Fibroblast of peridontal ligament (primary cell): ENCODE data around the gene SLX9.

Experiments used
- DNase-seq: peaks from one replicate; pipeline ENCODE4 v3.0.0-alpha.2; 2010; ENCODE audit errors: extremely low read depth

SLX9 gene

DNA sequence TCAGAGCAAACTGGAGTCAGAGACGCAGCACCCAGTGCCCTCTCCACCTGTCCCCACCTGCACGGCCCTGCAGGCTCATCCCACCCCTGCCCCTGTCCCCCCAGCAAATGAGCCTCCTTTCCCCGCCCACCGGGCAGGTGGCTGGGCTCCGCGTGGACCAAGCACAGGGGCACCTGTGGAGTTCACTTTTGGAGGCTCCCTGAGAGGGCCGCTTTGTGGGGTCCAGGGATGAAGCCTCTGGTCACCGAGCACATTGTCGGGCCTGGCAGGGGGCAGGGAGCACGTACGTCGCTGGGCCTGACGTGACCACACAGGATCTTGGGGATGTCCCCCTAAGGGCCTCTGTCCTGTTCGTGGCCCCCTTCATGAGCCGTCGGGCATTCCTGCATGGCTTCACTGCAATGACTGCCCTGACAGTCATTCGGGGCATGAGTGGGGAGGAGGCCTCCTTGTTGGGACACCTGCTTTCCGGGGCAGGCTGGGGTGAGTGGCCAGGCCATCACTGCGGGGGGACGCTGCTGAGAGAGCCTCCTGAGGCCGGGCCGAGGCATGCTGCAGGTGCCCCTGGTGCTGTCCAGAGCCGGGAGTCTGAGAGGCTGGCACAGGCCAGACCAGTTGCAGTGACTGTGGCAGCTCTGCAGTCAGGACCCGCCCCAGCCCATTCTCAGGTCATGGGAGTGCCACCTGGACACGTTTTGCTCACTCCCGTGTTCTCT is 19.7 kb downstream of the SLX9 start:
- DNase-seq = no peak

DNA sequence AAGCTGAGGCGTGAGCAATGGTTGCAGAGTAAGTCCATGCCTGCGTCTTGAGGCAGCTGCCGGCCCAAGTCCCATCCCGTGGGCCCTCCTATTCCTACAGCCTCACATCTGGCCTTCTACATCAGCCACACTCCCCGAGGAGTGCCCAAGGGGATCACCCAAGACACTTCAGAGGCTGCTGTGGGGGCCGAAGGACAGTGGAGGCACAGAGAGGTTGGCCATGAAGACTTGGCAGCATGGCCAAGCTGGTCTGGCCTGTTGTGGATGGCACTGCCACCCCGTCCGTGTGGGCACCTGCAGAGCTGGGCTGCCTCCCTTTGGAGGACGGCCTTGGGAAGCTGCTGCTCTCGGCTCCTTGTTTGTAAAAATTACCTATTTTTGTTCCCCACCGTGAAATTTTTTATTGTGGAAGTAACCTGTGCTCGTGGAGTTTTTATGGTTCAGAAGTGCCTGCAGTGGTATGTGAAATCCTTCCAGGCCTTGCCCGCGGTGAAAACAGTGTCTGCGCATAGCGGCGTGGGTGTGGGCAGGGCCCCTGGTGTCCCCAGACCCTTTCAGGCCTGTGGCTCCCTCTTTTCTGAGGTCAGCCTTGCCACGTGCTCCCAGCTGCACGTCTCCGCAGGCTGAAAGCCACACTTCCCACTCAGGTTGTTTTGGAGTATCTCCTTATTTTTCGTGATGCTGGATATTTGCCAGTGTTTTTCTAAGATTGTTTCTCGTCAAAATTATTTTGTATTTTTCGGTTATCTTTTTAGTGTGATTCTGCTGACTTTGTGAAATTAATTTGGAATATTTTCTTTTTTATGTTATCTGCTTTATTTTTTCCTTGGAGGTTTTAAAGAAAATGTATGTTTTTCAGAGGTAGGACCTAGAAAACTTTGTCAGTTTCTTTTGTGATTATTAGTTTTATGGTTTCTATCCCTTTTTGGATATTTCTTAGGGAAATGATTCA is 20.6 kb downstream of the SLX9 start:
- no peak for DNase-seq

DNA sequence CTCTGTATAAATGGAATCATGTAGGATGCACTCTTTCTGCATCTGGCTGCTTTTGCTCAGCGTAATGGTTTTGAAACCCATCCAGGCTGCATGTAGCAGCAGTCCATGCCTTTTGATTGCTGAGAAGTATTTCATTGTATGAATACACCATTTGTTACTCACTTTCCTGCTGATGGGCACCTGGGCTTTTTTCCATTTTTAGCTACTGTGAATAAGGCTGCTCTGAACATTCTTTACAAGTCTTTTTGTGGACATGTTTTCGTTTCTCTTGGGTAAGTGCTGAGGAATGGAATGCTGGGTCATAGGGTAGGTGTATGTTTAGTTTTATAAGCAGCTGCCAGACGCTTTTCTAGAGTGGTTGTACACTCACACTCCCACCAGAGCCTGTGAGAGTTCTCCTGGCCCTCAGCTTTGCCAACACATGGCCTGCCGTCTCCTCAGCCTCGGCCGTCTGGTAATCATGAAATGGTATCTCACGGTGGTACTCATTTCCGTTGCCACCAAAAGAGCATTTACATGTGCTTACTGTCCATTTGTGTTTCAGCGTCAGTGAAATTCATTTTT is 22.7 kb downstream of the SLX9 start:
- peak; percentile 97 for DNase-seq

DNA sequence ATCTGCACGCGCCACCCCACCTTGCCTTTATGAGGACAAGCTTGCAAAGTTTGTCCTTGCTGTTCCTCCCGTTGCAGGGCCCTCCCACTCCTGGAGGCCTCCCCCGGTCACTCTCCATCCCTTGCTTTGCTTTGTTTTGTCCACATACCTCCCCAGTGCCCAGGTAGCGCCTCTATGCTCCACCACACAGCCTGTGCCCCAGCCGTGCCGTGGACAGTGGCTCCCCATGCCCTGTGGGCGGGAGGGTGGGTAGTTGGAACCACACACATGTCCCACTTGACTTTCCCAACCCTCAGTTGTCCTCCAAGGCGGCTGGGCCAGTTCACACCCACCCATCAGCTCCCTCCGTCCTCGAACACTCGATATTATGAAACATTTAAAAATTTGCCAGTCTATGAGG is 24.6 kb downstream of the SLX9 start:
- no peak for DNase-seq

DNA sequence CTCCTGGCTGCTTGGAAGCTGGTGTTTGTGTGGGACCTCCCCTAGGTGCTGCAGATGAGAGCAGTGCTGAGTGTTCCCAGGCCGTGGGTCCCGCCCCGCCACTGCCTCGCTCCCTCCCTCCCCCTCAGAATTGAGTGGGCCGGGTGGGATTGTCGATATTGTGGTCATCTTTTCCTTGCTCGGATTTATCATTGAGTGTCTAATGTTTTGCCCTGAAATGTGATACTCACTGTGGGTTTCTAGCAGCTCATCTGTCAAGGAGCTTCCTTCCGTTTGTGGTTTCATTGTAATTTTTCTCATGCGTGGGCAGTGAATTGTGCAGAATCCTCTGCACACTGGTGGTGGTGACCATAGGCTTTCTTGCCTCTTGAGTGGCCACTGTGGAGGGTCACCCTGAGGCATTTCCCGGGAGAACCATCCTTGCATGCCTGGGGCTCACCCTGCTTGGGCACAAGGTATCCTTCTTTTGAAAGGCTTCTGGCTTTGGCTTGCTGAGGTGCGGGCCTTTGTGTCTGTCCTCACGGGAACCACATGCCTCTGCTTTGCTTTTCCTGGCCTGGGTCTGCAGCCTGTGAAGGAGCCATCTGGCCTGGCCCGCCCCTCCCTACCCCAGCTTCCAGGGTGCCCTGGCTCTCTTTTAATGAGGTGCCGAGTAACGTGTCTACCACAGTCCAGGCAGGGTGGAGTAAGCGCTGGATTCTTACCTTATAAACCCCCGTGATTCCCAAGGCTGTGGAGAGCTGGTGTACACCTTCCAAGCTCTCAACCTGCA is 25.6 kb downstream of the SLX9 start:
- peak; percentile 17 for DNase-seq

DNA sequence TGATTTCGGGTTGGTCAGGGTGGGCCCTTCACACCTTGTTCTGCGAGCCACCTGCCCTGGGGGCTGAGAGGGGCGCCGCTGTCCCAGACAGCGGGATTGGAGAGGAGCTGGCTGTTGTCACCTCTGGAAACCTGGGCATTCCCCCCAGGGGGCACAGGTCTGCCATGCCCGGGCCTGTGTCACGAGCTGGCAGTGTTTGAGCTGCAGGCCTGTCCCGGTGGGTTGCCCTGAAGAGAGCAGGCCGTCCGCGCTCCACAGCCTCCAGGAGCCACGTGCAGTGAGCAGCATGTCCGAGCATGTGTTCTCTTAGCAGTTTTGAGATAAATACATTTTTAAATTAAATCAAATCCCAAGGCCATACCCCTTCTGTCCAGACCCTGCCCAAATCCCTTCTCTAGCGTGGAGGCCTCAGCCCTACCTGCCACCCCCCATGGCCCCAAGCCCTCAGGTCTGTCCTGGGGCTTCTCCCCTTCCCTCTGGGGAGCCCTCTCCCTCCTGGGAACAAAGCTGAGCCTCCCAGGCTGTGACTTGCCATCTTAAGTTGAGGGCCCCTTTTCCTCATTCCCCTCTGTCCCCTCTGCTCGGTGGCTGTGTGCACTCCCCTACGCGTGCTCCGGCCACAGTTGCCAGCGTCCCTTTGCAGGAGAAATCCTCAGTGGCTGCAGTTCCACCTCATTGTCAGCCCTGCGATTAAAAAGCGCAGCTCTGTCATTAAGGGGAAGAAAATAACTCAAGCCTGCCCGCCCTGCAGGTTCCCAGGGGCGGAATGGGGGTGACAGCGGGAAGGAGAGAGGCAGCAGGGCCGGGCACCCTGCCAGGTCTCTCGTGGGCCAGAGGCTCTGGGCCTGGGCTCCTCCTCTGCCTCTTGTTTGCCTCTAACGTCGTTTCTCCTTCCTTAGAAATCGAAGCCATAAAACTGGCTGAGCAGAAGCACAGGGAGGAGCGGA is 26.6 kb downstream of the SLX9 start:
- no peak for DNase-seq

DNA sequence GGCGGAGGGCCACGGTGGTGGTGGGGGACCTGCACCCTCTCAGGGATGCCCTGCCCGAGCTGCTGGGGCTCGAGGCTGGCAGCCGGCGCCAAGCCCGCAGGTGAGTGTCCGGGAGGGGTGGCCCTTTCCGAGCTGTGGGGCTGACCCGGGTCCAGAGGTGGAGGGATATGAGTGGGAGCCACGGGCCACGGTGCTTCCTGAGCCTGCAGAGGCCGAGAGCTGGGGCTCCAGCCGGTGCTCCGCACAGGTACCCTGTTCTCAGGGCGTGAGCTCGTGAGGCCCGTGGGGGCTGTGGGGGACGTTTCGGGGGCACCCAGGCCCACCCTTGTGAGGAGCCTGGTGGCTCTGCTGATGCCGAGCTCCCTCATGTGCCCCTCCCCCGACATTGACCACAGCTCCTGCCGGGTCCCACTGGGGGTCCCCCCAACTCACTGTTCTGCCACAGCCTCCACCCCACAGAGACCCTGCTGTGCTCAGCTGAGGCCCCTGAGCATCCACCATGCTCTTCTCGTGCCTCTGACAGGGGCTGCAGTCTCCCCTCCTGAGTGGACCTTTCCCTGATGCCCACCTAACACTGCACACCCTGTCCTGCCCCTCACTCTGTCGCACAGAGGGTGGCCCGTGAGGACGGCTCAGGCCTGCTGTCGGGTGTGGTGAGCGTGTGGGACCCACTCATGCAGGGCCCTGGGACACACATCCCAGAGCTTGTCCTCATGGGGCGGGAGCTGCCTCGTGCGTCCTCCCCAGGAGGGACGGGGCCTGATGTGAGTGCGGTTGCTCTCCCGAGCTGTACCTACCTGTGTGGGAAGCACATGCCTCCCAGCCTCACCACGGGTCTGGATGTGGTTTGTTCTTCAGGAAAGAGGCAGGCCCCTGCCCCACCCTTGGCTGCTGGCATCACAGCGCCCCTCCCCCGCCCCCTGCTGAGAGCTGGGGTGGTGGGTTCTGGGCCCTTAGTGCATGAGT is 27.5 kb downstream of the SLX9 start:
- no peak for DNase-seq

DNA sequence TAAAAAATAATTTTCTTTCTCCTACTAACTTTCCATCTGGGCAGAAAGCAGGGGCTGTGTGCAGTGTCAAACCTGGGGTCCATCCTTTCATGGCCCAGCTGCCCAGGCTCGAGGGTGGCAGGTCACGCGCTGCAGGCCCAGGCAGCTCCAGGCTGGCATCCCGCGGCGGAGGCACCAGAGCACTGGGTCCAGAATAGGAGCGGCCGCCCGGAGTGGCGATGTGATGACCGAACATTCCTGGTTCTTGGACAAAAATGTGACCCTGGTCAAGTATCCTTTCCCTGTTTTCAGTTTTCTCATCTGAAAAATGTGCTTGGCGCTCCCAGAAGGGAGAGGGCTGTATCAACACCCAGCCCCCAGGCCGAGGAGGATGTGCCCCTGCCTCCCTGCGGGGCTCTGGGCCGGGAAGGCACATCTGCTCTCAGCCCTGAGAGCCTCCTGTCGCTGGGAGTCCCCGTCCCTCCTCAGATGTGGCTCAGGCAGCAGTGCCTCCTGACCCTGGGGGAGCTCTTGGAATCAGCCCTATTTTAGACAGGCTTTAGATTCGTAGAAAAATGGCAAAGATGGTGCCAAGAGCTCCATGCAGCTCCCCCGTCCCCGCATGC is 29.3 kb downstream of the SLX9 start:
- no peak for DNase-seq

DNA sequence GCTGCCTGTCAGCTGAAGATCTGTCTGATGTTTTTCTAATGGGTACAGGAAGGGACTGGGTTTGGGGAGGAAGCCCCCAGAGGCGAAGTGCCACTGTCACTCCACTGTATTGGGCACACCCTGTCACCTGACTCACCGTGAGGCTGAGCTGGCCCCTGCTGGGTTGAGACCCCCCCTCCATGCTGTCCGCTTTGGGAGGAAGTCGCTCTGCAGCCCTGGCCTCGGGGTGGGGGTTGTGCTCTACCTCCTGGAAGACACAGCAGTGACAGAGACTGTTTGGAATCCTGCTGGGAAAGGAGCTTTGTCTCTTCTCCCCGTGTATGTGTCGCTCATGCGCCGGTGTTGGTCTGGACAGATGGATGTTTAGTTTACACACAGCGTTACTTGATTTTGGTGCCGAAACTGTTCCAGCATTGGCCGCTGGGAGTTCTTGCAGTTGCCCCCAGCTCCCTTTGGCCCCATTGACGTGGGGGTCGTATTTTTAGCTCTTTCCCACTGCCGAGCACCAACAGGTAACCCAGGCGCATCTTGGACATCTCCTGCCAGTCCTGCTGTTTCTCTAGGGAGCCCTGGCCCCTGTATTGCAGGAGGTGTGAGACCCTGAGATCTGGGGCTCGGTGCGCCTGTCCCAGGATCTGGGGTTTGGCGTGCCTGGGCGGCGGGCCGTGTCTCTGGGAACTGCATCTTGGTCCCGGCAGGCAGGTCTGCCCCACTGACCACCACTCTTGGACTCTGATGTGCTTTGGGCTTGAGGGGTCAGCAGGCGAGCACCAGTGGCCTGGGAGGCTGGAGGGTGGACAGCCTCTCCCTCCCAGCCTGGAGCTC is 30.3 kb downstream of the SLX9 start:
- DNase-seq = no peak

DNA sequence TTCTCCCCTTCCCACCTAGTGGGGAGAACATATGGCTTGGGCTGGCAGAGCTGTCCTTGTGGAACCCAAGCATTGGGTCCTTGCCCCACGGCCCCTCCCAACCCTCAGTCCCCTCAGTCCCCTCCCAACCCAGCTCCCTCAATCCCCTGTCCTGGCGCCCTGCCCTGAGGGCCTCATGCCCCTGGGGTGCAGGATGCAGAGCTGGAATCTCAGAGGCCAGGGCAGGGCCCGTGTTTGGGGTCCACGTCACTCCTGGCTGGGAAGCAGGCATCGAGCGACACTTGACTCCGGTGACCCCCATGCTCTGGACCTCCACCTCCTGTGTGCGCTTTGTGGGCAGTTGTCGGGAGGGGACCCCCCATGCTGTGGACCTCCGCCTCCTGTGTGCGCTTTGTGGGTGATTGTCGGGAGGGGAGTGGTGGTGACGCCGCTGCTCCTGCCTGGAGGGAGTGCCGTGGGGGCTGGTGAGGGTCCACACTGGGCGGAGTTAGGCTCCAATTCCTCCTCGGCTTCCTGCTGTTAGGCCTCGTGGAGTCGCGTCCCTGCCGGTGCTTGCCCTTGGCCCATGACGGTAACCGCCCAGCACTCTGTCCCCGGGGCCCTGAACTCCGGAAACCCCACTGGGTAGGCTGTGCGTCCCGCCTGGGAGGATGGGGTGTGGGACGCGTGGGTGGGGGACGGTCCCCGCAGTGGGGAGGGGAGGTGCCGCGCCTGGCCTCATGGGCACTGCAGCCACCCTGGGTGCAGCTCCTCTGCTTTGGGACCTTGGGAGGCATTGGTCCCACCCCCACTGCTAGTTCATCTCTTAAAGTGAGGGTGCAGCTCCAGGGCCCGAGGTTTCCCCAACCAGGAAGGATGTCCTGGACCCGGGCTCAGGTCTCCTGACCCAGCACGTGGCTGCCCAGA is 31.2 kb downstream of the SLX9 start:
- no peak for DNase-seq

DNA sequence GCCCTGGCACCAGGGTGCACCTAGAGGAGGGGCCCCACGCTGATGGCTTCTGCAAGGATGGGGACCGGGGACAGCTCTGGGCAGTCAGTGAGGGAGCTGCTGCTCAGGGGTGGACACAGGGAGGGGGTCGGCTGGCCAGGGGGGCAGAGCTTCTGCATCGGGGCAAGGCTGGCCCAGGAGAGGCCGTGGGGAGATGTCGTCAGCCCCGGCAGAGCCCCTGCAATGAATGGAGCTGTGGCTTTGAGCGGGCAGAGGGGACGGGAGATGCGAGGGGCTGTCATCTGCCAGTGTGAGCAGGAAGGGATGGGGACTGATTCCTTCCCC is 31.8 kb downstream of the SLX9 start:
- no peak for DNase-seq

DNA sequence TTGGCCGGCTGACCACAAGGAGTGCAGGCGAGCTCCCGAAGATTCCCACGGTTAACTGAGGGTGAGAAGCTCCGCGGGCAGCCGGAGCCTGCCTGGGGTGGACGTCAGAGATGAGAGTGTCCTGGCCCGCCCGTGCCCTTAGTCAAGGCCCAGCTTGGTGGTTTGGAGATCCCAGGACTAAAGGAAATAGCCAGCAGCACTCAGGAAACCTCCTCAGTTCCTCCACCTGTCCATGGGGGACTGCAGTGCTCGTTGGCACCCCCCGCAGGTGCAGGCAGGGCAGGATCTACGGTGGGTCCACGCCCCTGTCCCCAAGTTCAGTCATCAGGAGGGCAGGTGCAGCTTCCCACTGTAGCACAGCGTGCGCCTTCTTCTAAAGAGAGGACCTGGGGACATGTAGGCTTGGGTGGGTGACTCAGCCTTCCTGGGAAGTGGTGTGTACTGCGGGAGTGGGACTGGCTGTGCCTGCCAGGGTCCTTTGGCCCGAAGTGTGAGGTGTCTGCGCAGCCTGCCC is 32.5 kb downstream of the SLX9 start:
- DNase-seq = no peak

DNA sequence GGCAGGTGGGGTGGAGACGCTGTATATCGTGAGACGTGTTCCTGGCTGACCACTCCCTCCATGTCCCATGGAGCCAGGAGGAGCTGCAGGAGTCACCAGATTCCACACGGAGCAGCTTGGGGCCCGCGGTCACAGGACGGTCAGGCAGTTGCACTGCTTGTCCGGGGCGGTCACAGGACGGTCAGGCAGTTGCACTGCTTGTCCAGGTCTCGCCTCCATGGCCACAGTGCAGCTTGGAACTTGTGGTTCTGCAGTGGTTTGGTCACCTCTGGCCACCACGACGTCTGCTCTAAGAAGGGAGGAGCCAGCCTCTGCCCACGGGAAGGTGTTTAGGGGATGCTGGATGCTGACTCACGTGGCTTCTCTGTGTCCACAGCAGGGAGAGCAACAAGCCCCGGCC is 33.0 kb downstream of the SLX9 start:
- DNase-seq = no peak

DNA sequence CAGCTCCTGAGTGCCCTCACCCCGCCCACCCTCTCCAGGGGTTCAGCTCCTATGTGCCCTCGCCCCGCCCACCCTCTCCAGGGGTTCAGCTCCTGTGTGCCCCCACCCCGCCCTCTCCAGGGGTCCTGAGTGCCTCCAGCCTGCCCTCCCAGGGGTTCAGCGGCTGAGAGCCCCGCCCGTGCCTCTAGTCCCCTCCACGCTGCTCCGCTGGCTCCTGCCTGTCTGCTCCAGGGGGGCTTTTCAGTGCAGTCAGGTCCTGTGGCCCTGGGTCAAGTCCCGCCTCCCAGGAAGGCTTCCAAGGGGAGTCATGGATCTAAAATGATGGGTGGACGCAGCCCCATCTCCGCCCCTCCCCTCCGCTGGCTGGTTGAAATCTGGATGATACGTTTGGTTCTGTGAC is 33.8 kb downstream of the SLX9 start:
- DNase-seq = no peak

DNA sequence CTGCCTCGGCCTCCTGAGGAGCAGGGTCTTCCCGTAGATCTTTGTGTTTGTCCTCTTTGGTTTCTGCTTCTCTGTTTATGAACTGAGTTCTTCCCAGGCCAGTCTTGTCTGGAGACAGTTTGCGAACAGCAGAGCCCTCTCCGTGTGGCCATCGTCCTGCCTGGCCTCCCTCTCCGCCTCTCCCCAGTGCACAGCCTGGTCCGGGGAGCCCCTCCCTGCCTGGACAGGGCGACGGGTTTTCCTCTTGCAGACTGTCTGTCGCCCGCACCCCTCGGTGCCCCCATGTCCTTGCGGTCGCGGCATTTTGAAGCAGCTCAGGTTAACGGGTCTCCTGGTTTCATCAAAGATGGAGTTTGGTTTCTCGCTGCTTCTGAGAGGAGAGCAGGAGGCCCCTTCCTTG is 34.8 kb downstream of the SLX9 start:
- DNase-seq = no peak

DNA sequence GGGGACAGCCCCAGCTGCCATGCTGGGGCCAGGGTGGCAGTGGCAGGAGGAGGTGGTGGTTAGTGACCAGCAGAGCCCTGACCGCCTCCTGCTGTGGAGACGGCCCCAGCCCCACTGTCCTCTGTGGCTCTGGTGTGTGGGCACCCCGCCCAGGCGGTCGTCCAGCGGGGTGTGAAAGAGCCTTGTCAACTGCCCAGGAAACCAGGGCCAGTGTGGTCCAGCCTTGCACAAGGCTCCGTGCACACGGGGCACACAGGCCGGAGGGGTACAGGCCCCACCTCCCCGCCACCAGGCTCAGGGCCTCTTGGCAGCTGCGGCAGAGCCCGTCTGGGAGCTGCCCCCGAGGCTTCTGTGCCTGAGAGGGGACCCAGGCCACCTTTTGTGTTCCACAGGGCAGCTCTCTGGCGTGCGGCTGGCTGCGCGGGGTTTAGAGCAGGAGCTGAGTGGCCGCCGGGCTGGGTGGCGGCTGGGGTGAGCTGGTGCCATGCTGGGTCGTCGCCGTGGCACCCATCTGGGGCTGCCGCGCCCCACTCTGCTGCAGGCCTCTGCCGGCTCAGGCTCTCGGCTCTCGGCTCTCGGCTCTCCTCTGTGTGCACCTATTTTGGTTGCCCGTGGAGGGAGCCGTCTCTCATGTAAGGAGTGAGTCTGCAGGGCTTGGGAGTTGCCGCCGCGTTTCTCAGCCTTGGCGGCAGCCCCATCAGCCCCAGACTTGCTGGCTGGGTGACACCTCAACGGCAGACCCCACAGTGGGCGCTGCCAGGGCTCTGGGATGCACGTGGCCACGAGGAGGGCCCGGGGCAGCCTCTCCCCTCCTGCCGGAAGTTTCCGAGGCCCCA is 36.1 kb downstream of the SLX9 start:
- DNase-seq = no peak
